PFSK-1 (cell line): Measurements from ENCODE around the gene NKTR.

Experiments used
- FOXP2 ChIP-seq: optimal IDR thresholded peaks from 2 replicates; pipeline ENCODE3; 2011; ENCODE audit warnings: borderline replicate concordance, control low read depth, inconsistent platforms; ENCODE audit not compliant: insufficient read depth; ENCODE audit errors: extremely low read length, extremely low read depth
- POLR2AphosphoS5 ChIP-seq: IDR thresholded peaks from 2 replicates; pipeline ENCODE4 v1.6.1; 2012; ENCODE audit warnings: low read depth, mild to moderate bottlenecking, control low read depth, low read length, moderate library complexity
- REST ChIP-seq, 2 experiments: IDR thresholded peaks; 2 replicates each; pipeline versions ENCODE4 v1.6.1 to v1.8.0; 2011 to 2012; ENCODE audit warnings: low read depth in 2 of 2, low read length in 2 of 2, control low read depth in 1 of 2, inconsistent platforms in 1 of 2, mild to moderate bottlenecking in 1 of 2, moderate library complexity in 1 of 2; ENCODE audit not compliant: insufficient read depth in 1 of 2
- SIN3A ChIP-seq: IDR thresholded peaks from 2 replicates; pipeline ENCODE4 v1.6.1; 2012; ENCODE audit warnings: mild to moderate bottlenecking, low read length, moderate library complexity, borderline replicate concordance; ENCODE audit not compliant: insufficient read depth
- TAF1 ChIP-seq: IDR thresholded peaks from 2 replicates; pipeline ENCODE4 v1.6.1; 2012; ENCODE audit warnings: low read length, control low read depth, borderline replicate concordance; ENCODE audit not compliant: insufficient read depth

- TF ChIP-seq TAF1 (no peak), POLR2AphosphoS5 (no peak), SIN3A (no peak), REST (IDR thresholded peaks at IDR 0.05; ENCODE audit: insufficient read depth in 1 of 2, low read depth in 2 of 2, low read length in 2 of 2) (no peak), FOXP2 (no peak)
These were observed 66.1 kb downstream of the NKTR start for GRCh38 chr3:42666577-42666998.
